Right ventricle myocardium superior (tissue), 1 donor: Measurements from ENCODE around the gene PTPRN2. TPM values are rescaled to one million over a fixed set of nuclear protein-coding genes. Genes with fewer than 3 reads are reported as not detected.

Experiments
- ATAC-seq: fragments of 200-7000 bp; cut with Tn5 transposase; one replicate; pipeline ENCODE4 v1.9.1; 2020; ENCODE audit warnings: mild to moderate bottlenecking; ENCODE audit not compliant: poor library complexity
- DNase-seq: peaks from one replicate; pipeline ENCODE4 v3.0.0-alpha.2; 2020
- intact Hi-C: fragments of 100-400 bp; cut with DNase I; formaldehyde crosslinking; loops from one replicate; pipeline ENCODE4 v1.11.2; 2022
- total RNA-seq: library from RNA; stranded (reverse); fragmentation: NEBNext Ultra II Directional; extraction: Animal tissue kit (Norgen Biotek cat#: 25700); gene quantifications from one replicate; pipeline ENCODE4 v1.2.1, GENCODE V29; 2021
- donor health status: DM: no; HTN: yes; CAD: no; lungs with severe emphysema.

PTPRN2 gene
- total RNA-seq, 1 donor from 2014 or later, result 1.2 TPM

GRCh38 chr7:157682064-157682945 lies 905.3 kb downstream of the PTPRN2 start:
- ATAC-seq (no peak), DNase-seq (no peak)
- intact Hi-C loops, result no loop called here

- ATAC-seq, result no peak
- intact Hi-C loops, result no loop called here
- DNase-seq, result no peak
These were observed 908.0 kb downstream of the PTPRN2 start for GRCh38 chr7:157679607-157680006.

DNA sequence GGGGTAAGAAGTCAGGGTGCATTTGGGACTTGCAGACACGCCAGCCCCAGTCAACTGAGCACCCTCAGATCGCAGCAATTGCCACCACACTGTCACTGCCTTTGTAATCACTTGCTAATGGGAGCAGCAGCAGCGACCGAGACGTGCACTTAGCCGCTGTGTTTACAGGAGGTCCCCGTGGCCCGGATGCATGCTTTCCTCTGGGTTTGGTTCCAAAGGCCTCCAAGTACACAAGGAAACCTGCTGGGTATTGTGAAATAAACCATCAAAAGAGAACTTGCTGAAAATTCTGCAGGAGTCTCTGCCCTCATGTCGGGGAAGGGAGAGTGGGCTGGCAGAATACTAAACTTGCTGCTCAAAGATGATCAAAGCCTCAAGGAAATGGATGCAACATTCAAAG lies 909.1 kb downstream of the PTPRN2 start:
- ATAC-seq (no peak), DNase-seq (peak; percentile 36)
- intact Hi-C loops, result no loop called here

DNA sequence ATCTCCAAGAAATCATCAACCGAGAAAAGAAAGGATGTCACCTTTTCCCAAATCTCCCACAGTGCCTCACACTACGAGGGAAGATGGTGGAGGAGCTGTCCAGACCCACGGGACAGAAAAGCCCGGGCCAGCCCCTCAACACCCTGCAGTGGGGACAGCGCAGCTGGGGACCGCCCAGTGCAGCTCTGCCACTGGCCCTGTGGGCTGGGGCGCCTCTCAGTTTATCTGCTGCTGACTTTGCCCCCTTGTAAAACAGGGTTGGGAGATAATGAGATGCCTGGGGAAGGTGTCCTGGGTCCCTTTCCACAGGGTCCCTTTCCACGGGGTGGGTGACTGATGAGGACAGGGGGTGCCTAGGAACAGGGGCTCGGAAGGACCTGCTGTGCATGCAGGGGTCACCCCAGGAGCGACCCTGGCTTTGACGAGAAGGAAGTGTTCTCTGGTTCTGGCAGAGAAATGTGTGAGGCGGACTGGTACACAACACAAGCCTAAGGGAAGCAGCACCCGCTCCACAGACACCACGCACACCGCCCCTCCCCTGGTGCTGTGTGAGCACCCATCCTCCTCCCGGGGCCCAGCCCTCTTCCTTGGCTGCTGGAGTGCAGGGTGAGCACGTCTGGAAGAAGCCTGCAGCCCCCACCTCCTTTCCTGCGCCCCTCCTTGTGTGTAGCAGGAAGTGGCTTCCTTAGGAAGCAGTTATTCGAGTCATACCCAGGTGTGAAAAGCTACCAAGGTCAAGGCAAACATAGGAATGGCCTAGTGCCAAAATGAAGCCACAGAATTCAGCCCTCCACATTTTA lies 911.0 kb downstream of the PTPRN2 start:
- intact Hi-C loops, result no loop called here
- DNase-seq (peak; percentile 30), ATAC-seq (no peak)

- intact Hi-C loops, result no loop called here
- ATAC-seq (no peak), DNase-seq (no peak)
These were observed 911.6 kb downstream of the PTPRN2 start for GRCh38 chr7:157676001-157676400.

- ATAC-seq, result no peak
- intact Hi-C loops, result no loop called here
- peak; percentile 38 for DNase-seq
These were observed 912.1 kb downstream of the PTPRN2 start for GRCh38 chr7:157675427-157675927.

DNA sequence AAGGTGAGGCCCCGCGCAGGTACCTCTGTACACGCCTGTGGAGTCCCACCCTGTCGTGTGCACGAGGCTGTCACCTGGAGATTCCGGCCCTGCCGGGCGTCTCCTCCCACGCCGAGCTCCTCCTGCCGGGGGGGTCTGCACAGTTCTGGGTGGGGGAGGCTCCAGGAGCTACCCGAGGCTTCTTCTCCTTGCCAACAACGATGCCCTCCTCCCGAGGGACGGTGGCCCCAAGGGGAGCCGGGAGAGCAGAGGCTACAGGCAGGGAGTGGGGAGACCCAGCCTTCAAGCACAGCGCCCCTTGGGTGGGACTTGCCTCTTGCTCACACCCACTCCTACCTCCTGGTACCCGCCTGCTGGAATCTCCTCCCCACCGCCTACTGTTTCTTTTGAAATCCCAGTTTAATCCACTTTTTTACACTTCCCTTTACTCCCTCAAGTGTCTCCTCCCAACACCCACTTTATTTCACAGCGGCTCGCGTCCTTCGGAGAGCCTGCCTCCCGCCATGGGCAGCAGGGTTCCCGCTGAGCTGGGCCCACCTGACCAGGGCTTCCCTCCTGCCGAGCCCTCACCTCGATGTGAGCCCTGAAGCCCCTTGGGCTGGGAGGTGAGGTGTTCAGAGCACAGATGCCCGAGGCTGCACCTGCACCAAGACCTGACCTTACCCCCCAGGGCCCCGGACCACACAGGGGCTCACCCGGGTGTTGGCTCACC lies 912.8 kb downstream of the PTPRN2 start:
- DNase-seq (peak; percentile 34), ATAC-seq (no peak)
- intact Hi-C loops, result no loop called here

DNA sequence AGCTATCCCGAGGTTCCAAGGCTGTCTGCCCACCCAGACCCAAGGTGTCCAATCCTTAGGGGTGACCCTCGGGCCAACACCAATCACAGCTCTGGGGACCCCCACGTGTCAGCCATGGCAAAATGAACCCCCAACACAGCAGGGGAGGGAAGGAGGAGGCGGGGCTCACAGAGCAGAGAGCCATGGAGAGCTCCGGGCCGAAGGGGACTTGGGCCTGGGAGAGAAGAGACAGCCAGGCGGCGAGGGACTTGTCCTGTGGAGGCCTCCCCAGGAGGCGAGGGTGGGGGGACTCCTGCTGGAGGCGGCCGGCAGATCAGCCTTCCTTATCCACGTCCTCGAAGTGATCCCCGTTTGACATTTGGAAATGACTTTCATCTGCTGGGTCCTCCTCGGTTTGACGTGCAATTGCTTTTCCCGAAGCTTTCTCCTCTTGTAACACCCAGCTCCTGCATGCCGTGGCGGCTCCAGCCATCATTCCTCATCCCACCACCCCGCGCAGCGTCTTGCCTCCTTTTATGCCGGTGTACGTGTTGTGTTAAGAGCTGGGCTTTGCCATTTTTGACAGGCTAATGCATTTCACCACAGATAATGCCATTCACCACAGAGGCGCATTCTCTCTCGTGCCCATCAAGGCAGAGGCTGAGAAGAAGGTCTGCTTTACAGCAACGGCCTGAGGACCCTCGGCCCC lies 913.5 kb downstream of the PTPRN2 start:
- intact Hi-C loops, result no loop called here
- DNase-seq, result peak; percentile 26
- ATAC-seq, result no peak

DNA sequence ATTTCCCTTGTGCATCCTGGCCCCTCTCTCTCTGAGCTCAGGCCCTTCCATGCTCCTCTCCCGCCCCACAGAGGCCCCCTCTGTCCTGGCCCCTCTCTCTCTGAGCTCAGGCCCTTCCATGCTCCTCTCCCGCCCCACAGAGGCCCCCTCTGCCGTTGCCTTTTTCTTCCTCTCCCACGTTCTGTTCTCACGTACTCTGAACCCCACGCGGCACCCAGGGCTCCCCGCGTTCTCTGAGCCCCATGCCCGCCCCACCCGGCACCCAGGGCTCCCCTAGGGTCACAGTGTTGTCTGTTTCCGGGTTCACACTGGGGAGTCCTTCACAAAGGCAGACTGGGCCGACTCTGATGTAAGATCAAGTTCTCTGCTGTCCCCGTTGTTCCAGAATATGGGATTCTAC lies 914.0 kb downstream of the PTPRN2 start:
- intact Hi-C loops, result no loop called here
- no peak for ATAC-seq
- DNase-seq, result no peak

GRCh38 chr7:157671358-157672255 lies 916.0 kb downstream of the PTPRN2 start:
- DNase-seq (no peak), ATAC-seq (no peak)
- intact Hi-C loops, result no loop called here

DNA sequence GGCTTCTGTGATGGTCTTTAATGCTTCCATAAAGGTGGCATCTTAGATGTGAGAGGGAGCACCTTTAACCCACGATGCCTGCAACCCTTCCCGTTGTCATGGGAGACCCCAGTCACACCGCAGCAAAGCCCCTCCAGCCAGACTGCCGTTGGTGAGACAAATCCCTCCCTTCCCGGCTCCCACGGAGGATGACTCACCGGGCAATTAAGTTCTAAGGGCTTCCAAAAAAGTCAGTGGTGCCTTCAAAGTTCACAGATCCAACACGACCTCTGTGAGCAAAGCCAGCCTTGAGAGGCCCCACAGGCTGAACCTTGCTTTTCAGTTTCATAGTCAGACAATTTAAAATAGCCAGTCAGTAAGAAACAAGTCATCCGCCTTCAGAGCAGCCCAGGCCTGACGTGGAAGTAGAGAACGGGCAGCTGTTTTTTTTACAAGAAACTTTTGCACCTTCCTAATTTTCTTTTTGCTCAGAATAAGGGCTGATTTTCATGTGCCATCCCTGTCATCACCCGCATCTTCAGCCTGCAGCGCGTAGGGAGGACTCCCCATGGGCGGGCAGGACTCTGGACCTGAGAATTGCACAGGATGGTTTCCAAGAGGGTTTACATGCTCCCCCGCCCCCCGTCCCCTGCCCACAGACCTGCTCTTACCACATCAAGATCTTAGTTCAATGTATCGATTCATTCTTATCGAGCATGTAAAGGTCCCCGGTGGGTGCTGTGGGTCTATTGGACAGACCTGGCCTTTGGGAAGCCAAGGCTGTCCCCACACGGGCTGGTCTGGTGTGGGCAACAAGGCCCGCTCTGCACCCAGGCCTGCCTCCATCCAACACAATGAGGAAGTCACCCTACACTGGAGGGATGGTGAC lies 916.9 kb downstream of the PTPRN2 start:
- ATAC-seq, result no peak
- intact Hi-C loops, result no loop called here
- peak; percentile 28 for DNase-seq

GRCh38 chr7:157669768-157670351 lies 917.8 kb downstream of the PTPRN2 start:
- intact Hi-C loops, result no loop called here
- DNase-seq, result peak; percentile 28
- ATAC-seq, result no peak

DNA sequence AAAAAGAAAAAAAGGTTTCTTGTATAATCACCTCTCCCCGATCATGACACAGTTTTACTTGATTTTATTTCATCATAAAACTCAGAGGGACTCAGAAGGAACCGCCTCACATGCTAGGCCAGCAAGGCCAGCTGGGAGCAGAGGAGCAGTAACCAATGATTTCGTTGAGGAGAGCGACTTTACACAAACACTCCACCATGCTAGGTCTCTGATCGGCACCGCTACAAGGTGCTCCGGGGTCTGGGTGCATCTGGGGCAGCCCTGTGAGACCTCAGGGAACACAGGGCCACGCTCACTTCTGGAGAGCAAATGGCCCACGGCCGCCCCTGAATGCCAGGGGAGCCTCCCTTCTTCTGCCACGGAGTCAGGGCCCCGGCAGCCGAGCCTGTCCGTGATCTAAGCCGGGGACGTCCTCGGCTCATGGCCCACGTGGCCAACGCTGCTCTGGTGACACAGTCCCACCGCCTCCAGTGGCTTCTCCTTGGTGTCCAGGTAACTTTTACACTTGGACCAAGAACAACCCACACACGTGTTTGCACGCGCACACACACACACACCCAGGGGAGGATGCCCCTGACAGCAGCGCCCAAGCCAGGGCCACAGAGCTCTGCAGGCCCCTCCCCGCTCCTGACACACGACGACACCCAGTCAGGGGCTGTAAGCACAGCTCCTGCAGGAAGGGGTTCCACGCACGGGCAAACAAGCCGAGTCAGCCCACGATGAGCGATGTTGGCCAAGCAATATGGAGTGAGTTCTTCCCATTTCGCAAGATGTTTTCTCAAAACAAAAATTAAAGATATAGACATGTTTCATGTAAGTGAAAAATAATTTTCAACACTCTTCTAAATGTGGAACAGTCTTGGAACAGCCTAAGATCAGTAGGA lies 918.5 kb downstream of the PTPRN2 start:
- ATAC-seq, result no peak
- intact Hi-C loops, result no loop called here
- peak; percentile 35 for DNase-seq

DNA sequence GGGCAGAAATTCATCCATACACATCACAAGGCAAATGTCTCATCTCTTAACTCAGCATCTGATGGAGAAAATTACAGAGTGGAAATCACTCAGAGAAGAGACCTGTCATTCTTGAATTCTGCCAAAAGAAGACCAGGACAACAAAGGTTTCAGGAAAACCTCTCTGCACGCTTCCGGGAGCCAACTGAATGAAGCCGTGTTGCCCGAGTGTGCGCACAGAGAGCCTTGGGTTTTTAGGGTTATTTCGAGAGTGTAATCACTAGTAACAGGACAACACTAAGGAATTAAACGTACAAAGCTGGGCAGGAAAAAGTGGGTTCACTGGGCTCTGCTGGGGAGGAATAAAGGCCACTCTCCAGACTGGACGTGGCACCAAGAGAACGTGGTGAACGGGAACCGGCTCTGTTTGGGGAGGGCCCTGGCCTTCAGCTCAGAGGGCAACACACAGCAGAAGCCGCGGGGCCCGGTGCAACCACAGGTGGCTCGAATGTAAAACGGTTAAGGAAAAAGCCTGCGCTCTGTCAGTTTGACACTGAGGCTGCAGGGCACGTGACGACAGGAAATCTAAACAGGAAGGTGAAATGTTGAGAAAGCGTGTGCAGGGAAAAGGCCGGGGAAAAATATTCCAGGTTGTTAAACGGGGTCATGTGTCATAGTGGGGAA lies 919.3 kb downstream of the PTPRN2 start:
- intact Hi-C loops, result no loop called here
- no peak for DNase-seq
- ATAC-seq, result no peak

- ATAC-seq (no peak), DNase-seq (peak; percentile 30)
- intact Hi-C loops, result no loop called here
These were observed 919.9 kb downstream of the PTPRN2 start for GRCh38 chr7:157667731-157668130.
